ENCODE results near the gene PKHD1. TPM values are rescaled to one million over a fixed set of nuclear protein-coding genes. Genes with fewer than 3 reads are reported as not detected.
"Not testable (repeated sequence)": the region's sequence is repeated elsewhere in the genome, so short reads cannot be mapped to it uniquely, and the experiment has no call there.

The PKHD1 gene
- total RNA-seq, 2 donors from 2014 or later: not detected

- H3K27ac ChIP-seq: no peak overlapping the region
- no peaks in the 10 kb centered on the region for H3K4me1 ChIP-seq
- no peak for TF ChIP-seq CTCF (IDR thresholded peaks at IDR 0.05)
- H3K4me3 ChIP-seq: no peak overlapping the region
- no peaks in the 10 kb centered on the region for H3K9me3 ChIP-seq
- H3K27me3 ChIP-seq: no peaks in the 10 kb centered on the region
- no peak for DNase-seq (ENCODE audit: low spot score)
- no peaks in the 10 kb centered on the region for H3K36me3 ChIP-seq
These were observed 97.6 kb downstream of the PKHD1 start for GRCh38 chr6:51989789-51990188.

GRCh38 chr6:51986864-51987263, 100.5 kb downstream of the PKHD1 start:
- no peak overlapping the region for H3K27ac ChIP-seq
- no peak for DNase-seq (ENCODE audit: low spot score)
- no peaks in the 10 kb centered on the region for H3K27me3 ChIP-seq
- no peak for TF ChIP-seq CTCF (IDR thresholded peaks at IDR 0.05)
- H3K9me3 ChIP-seq: no peaks in the 10 kb centered on the region
- H3K4me1 ChIP-seq: no peaks in the 10 kb centered on the region
- H3K36me3 ChIP-seq: no peaks in the 10 kb centered on the region
- no peak overlapping the region for H3K4me3 ChIP-seq

GRCh38 chr6:51983564-51983963, 103.8 kb downstream of the PKHD1 start:
- Histone ChIP-seq H3K4me1 (no peaks in the 10 kb centered on the region), H3K27me3 (no peaks in the 10 kb centered on the region), H3K27ac (no peak overlapping the region), H3K9me3 (no peaks in the 10 kb centered on the region), H3K36me3 (no peaks in the 10 kb centered on the region), H3K4me3 (no peak overlapping the region)
- no peak for DNase-seq (ENCODE audit: low spot score)
- no peak for TF ChIP-seq CTCF (IDR thresholded peaks at IDR 0.05)

GRCh38 chr6:51982695-51983094, 104.7 kb downstream of the PKHD1 start:
- not testable (repeated sequence) for H3K4me3 ChIP-seq; H3K27me3 ChIP-seq; H3K27ac ChIP-seq; H3K9me3 ChIP-seq; H3K4me1 ChIP-seq; H3K36me3 ChIP-seq; DNase-seq (ENCODE audit: low spot score)

GRCh38 chr6:51976374-51976773, 111.0 kb downstream of the PKHD1 start:
- H3K4me3 ChIP-seq: no peak overlapping the region
- H3K36me3 ChIP-seq: no peaks in the 10 kb centered on the region
- no peaks in the 10 kb centered on the region for H3K27me3 ChIP-seq
- no peaks in the 10 kb centered on the region for H3K9me3 ChIP-seq
- no peak for DNase-seq (ENCODE audit: low spot score)
- no peak overlapping the region for H3K27ac ChIP-seq
- no peak for TF ChIP-seq CTCF (IDR thresholded peaks at IDR 0.05)
- no peaks in the 10 kb centered on the region for H3K4me1 ChIP-seq

- no peaks in the 10 kb centered on the region for H3K9me3 ChIP-seq
- H3K4me3 ChIP-seq: no peak overlapping the region
- TF ChIP-seq CTCF (IDR thresholded peaks at IDR 0.05): no peak
- no peaks in the 10 kb centered on the region for H3K36me3 ChIP-seq
- H3K27me3 ChIP-seq: no peaks in the 10 kb centered on the region
- H3K27ac ChIP-seq: no peak overlapping the region
- no peaks in the 10 kb centered on the region for H3K4me1 ChIP-seq
- no peak for DNase-seq (ENCODE audit: low spot score)
These were observed 114.8 kb downstream of the PKHD1 start for GRCh38 chr6:51972659-51973058.

Data from right atrium auricular region (tissue), 2 donors.